Astrocyte (in vitro differentiated cells and primary cell): ENCODE data around the gene ST3GAL4. TPM values are rescaled to one million over a fixed set of nuclear protein-coding genes. Genes with fewer than 3 reads are reported as not detected.

ENCODE experiments used
- DNase-seq: peaks from one replicate; pipeline ENCODE4 v3.0.0-alpha.2; 2010; ENCODE audit warnings: low read depth
- FAIRE-seq: peaks from 2 replicates; lab custom pipeline; 2011; peaks lifted over from hg19 to GRCh38; lab: Jason Lieb, UNC
- H2AFZ ChIP-seq: 2 replicates; pipeline ENCODE4 v1.6.0; 2012; ENCODE audit warnings: low read depth, low read length, inconsistent platforms
- H3K27ac ChIP-seq: 2 replicates; pipeline ENCODE4 v1.5.1; 2011; ENCODE audit warnings: low read depth, low read length, inconsistent platforms
- H3K27me3 ChIP-seq: 2 replicates; pipeline ENCODE4 v1.6.0; 2011; ENCODE audit warnings: low read length, inconsistent platforms; ENCODE audit not compliant: insufficient read depth
- H3K36me3 ChIP-seq: 2 replicates; pipeline ENCODE4 v1.5.1; 2011; ENCODE audit warnings: low read length, inconsistent platforms; ENCODE audit not compliant: insufficient read depth
- H3K4me1 ChIP-seq: 2 replicates; pipeline ENCODE4 v1.5.1; 2011; ENCODE audit warnings: low read length, inconsistent platforms; ENCODE audit not compliant: insufficient read depth
- H3K4me2 ChIP-seq: 2 replicates; pipeline ENCODE4 v1.6.0; 2012; ENCODE audit warnings: low read length, inconsistent platforms
- H3K4me3 ChIP-seq: 2 replicates; pipeline ENCODE4 v1.5.1; 2011; ENCODE audit warnings: low read depth, mild to moderate bottlenecking, low read length, inconsistent platforms; ENCODE audit not compliant: insufficient read depth
- H3K79me2 ChIP-seq: 2 replicates; pipeline ENCODE4 v1.6.0; 2012; ENCODE audit warnings: mild to moderate bottlenecking, low read length, inconsistent platforms; ENCODE audit not compliant: insufficient read depth
- H3K9ac ChIP-seq: 2 replicates; pipeline ENCODE4 v1.6.0; 2012; ENCODE audit warnings: mild to moderate bottlenecking, low read length, inconsistent platforms
- H3K9me3 ChIP-seq: 2 replicates; pipeline ENCODE4 v1.5.1; 2012; ENCODE audit warnings: low read depth, mild to moderate bottlenecking, low read length, inconsistent platforms; ENCODE audit not compliant: insufficient read depth
- H4K20me1 ChIP-seq: 2 replicates; pipeline ENCODE4 v1.6.0; 2012; ENCODE audit warnings: low read length, inconsistent platforms; ENCODE audit not compliant: insufficient read depth
- H3K27ac Mint-ChIP-seq: one replicate; pipeline ENCODE4 v1.8.0; 2021; ENCODE audit warnings: mild to moderate bottlenecking, mixed read lengths; ENCODE audit not compliant: unreplicated experiment
- H3K27me3 Mint-ChIP-seq: one replicate; pipeline ENCODE4 v1.8.0; 2021; ENCODE audit warnings: low read depth, mixed read lengths; ENCODE audit not compliant: unreplicated experiment
- H3K36me3 Mint-ChIP-seq: one replicate; pipeline ENCODE4 v1.8.0; 2021; ENCODE audit warnings: low read depth, mixed read lengths; ENCODE audit not compliant: unreplicated experiment
- H3K4me1 Mint-ChIP-seq: one replicate; pipeline ENCODE4 v1.8.0; 2021; ENCODE audit warnings: low read depth, mixed read lengths; ENCODE audit not compliant: unreplicated experiment
- H3K4me3 Mint-ChIP-seq: one replicate; pipeline ENCODE4 v1.8.0; 2021; ENCODE audit warnings: mild to moderate bottlenecking, moderate library complexity, mixed read lengths; ENCODE audit not compliant: unreplicated experiment
- H3K9me3 Mint-ChIP-seq: one replicate; pipeline ENCODE4 v1.8.0; 2021; ENCODE audit warnings: mild to moderate bottlenecking, mixed read lengths; ENCODE audit not compliant: unreplicated experiment
- CTCF ChIP-seq: IDR thresholded peaks from 2 replicates; pipeline ENCODE4 v1.5.1; 2011; ENCODE audit warnings: low read depth, mild to moderate bottlenecking, inconsistent platforms, low read length, moderate library complexity; ENCODE audit not compliant: insufficient read depth
- EZH2 ChIP-seq: IDR thresholded peaks from 2 replicates; pipeline ENCODE4 v1.6.1; 2012; ENCODE audit warnings: mild to moderate bottlenecking, low read length, inconsistent platforms; ENCODE audit not compliant: insufficient read depth
- total RNA-seq: library from RNA; stranded (reverse); gene quantifications from 2 replicates; pipeline ENCODE4 v1.2.1, GENCODE V29; 2021

The ST3GAL4 gene
- total RNA-seq, 1 donor from 2014 or later = 12.2 TPM

GRCh38 chr11:126347751-126348668 is 7.5 kb upstream of the ST3GAL4 start:
- Histone ChIP-seq H3K79me2 (peaks cover 28% of the 10 kb centered on the region), H3K4me2 (no peak overlapping the region), H2AFZ (no peak overlapping the region), H3K9ac (no peak overlapping the region), H3K4me1 (peaks cover 16% of the 10 kb centered on the region), H4K20me1 (peaks cover 18% of the 10 kb centered on the region), H3K27ac (no peak overlapping the region), H3K27me3 (no peaks in the 10 kb centered on the region), H3K36me3 (no peaks in the 10 kb centered on the region), H3K4me3 (no peak overlapping the region), H3K9me3 (no peaks in the 10 kb centered on the region)
- Mint-ChIP-seq H3K27me3 (no peaks in the 10 kb centered on the region), H3K4me1 (peaks cover 12% of the 10 kb centered on the region), H3K9me3 (no peaks in the 10 kb centered on the region), H3K27ac (no peak overlapping the region), H3K4me3 (no peak overlapping the region), H3K36me3 (peaks cover 9% of the 10 kb centered on the region)
- DNase-seq (no peak), FAIRE-seq (no peak)
- TF ChIP-seq CTCF (no peak), EZH2 (no peak)

- TF ChIP-seq EZH2 = no peak
- TF ChIP-seq CTCF = no peak
- Histone ChIP-seq H3K4me1 (peaks cover 24% of the 10 kb centered on the region), H4K20me1 (peaks cover 18% of the 10 kb centered on the region), H3K36me3 (no peaks in the 10 kb centered on the region), H3K9me3 (no peaks in the 10 kb centered on the region), H2AFZ (no peak overlapping the region), H3K27ac (no peak overlapping the region), H3K27me3 (no peaks in the 10 kb centered on the region), H3K4me2 (no peak overlapping the region), H3K4me3 (no peak overlapping the region), H3K9ac (no peak overlapping the region), H3K79me2 (peaks cover 28% of the 10 kb centered on the region)
- no peak for FAIRE-seq
- peaks cover 10% of the 10 kb centered on the region for H3K36me3 Mint-ChIP-seq
- no peak for DNase-seq
- H3K4me3 Mint-ChIP-seq = no peak overlapping the region
- H3K4me1 Mint-ChIP-seq = peaks cover 22% of the 10 kb centered on the region
- H3K27ac Mint-ChIP-seq = no peak overlapping the region
- no peaks in the 10 kb centered on the region for H3K27me3 Mint-ChIP-seq
- H3K9me3 Mint-ChIP-seq = no peaks in the 10 kb centered on the region
Observed at GRCh38 chr11:126348806-126349582, 6.5 kb upstream of the ST3GAL4 start.
